Testis (tissue), 3 donors: ENCODE results near the gene PDCD1. TPM values are rescaled to one million over a fixed set of nuclear protein-coding genes. Genes with fewer than 3 reads are reported as not detected.
A peak's percentile ranks its signal among the peaks of the same experiment; 100 is the strongest.

ENCODE experiments used
- DNase-seq: peaks from one replicate; pipeline ENCODE4 v3.0.0-alpha.2; 2019
- H3K27ac ChIP-seq, 2 donors: fragments of 200-600 bp; sonication (generic); one replicate each; pipeline ENCODE4 v1.5.1; 2019
- H3K27me3 ChIP-seq: fragments of 200-600 bp; sonication (generic); one replicate; pipeline ENCODE4 v1.5.1; 2019
- H3K36me3 ChIP-seq: fragments of 200-600 bp; sonication (generic); one replicate; pipeline ENCODE4 v1.5.1; 2017; ENCODE audit warnings: low read depth; ENCODE audit errors: missing control alignments
- H3K4me1 ChIP-seq: fragments of 200-600 bp; sonication (generic); one replicate; pipeline ENCODE4 v1.5.1; 2019
- H3K4me3 ChIP-seq, 2 donors: fragments of 200-600 bp; sonication (generic); one replicate each; pipeline ENCODE4 v1.5.1; 2017 to 2019
- H3K9me3 ChIP-seq: fragments of 200-600 bp; sonication (generic); one replicate; pipeline ENCODE4 v1.5.1; 2017
- POLR2A ChIP-seq: fragments of 450-650 bp; IDR thresholded peaks from one replicate; pipeline ENCODE4 v1.6.1; 2017; ENCODE audit warnings: antibody characterized with exemption, mild to moderate bottlenecking, moderate library complexity
- WGBS, 2 donors: methylation state at CpG; one replicate each; pipeline ENCODE4 v1.1.5; 2018; 5-methylcytosine and 5-hydroxymethylcytosine counted together
- intact Hi-C: fragments of 100-400 bp; cut with DNase I; formaldehyde crosslinking; loops from one replicate; pipeline ENCODE4 v1.15.1; 2023; ENCODE audit warnings: low total_unique reads
- polyA plus RNA-seq: library from polyadenylated mRNA; stranded (reverse); fragments of 350-450 nt; fragmentation: Illumina TruSeq; extraction: RNeasy Lipid Tissue Mini Kit (QIAGEN cat#74804); gene quantifications from one replicate; pipeline ENCODE4 v1.2.3, GENCODE V29; 2014; ENCODE audit warnings: low read depth, low replicate concordance; ENCODE audit not compliant: insufficient read depth
- total RNA-seq, 2 donors: library from RNA; depleted of rRNA; stranded (reverse); fragments of >200 nt; gene quantifications; one replicate each; pipeline ENCODE4 v1.2.3, GENCODE V29; 2016
- TF ChIP-seq, protein P1 (sequence below), 3 experiments: fragments of 450-650 bp in 2 of 3; fragments of 200-600 bp in 1 of 3; sonication (generic) in 1 of 3; IDR thresholded peaks; one replicate each; pipeline ENCODE4 v1.5.1; 2016 to 2019; ENCODE audit warnings: antibody characterized with exemption in 3 of 3, mild to moderate bottlenecking in 2 of 3, moderate library complexity in 1 of 3

The PDCD1 gene
- total and polyA plus RNA-seq, 3 donors from 2014 or later = 0.37 to 0.47 (median 0.39) TPM

DNA sequence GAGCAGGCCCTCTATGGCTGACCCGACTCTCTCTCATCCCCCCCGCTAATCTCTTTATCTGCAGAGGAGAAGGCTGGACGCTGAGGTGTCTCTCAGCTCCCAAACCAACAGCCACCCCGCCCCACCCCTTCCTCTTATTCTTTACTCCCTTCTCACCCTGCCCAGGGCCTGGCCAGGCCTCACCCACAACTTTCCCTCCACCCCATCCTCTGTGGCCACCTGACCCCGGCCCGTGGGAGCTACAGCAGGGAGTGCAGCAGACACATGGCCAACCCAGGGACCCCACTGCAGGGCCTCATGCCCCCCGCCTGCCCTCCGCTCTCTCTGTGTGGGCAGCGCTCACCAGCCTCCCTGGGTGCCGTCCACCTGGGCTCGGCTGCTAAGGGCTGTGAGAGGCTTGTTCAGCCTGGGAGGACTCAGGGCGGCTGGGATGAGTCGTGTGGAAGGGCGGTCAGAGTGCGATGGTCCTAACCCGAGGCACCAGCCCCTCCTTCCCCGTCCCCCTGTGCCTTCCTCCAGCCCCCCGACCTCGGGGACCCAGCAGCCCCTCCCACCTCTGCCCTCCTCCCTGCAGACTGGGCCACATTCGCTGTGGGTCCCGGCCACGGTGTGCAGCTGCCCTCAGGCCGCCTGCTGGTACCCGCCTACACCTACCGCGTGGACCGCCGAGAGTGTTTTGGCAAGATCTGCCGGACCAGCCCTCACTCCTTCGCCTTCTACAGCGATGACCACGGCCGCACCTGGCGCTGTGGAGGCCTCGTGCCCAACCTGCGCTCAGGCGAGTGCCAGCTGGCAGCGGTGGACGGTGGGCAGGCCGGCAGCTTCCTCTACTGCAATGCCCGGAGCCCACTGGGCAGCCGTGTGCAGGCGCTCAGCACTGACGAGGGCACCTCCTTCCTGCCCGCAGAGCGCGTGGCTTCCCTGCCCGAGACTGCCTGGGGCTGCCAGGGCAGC is 42.9 kb downstream of the PDCD1 start:
- no peak overlapping the region for H3K27ac ChIP-seq
- DNase-seq = peak; percentile 14
- no peaks in the 10 kb centered on the region for H3K9me3 ChIP-seq
- intact Hi-C loops = no loop called here
- no peaks in the 10 kb centered on the region for H3K36me3 ChIP-seq
- TF ChIP-seq, protein P1, sequence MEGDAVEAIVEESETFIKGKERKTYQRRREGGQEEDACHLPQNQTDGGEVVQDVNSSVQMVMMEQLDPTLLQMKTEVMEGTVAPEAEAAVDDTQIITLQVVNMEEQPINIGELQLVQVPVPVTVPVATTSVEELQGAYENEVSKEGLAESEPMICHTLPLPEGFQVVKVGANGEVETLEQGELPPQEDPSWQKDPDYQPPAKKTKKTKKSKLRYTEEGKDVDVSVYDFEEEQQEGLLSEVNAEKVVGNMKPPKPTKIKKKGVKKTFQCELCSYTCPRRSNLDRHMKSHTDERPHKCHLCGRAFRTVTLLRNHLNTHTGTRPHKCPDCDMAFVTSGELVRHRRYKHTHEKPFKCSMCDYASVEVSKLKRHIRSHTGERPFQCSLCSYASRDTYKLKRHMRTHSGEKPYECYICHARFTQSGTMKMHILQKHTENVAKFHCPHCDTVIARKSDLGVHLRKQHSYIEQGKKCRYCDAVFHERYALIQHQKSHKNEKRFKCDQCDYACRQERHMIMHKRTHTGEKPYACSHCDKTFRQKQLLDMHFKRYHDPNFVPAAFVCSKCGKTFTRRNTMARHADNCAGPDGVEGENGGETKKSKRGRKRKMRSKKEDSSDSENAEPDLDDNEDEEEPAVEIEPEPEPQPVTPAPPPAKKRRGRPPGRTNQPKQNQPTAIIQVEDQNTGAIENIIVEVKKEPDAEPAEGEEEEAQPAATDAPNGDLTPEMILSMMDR (IDR thresholded peaks at IDR 0.05) = no peak
- TF ChIP-seq POLR2A = no peak
- peaks cover 9% of the 10 kb centered on the region for H3K4me1 ChIP-seq
- 86 to 89% methylated on average over 32 to 48 of the region's 48 CpGs for WGBS, 2 donors
- no peak overlapping the region for H3K4me3 ChIP-seq
- H3K27me3 ChIP-seq = no peaks in the 10 kb centered on the region

DNA sequence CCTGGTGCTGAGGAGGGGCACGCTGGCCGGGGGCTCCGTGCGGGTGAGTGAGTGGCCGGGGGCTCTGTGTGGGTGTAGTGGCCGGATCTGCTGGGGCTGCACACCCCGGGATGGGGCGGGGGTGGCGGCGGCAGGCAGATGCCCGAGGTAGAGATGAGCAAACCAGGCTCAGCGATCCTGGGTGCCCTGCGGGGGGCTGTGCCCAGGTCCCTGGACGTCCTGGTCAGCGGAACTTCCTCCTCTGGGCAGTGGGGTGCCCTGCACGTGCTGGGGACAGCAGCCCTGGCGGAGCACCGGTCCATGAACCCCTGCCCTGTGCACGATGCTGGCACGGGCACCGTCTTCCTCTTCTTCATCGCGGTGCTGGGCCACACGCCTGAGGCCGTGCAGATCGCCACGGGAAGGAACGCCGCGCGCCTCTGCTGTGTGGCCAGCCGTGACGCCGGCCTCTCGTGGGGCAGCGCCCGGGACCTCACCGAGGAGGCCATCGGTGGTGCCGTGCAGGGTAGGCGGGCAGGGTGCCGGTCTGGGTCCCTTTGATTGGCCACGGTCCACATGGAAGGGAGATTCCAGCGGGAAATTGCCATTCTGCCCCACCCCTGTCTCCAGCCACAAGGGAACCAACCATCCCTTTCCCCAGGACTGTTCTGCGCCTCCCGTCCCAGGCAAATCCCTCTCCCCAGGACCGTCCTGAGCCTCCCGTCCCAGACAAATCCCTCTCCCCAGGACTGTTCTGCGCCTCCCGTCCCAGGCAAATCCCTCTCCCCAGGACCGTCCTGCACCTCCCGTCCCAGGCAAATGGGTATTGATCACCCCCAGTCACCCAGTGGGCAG is 43.8 kb downstream of the PDCD1 start:
- intact Hi-C loops = no loop called here
- Histone ChIP-seq H3K36me3 (no peaks in the 10 kb centered on the region), H3K27me3 (no peaks in the 10 kb centered on the region), H3K9me3 (no peaks in the 10 kb centered on the region), H3K4me3 (no peak overlapping the region), H3K4me1 (peaks cover 10% of the 10 kb centered on the region), H3K27ac (no peak overlapping the region)
- DNase-seq = no peak
- 86 to 89% methylated on average over 19 to 47 of the region's 52 CpGs for WGBS, 2 donors
- no peak for TF ChIP-seq POLR2A
- TF ChIP-seq, protein P1 (IDR thresholded peaks at IDR 0.05) = no peak

DNA sequence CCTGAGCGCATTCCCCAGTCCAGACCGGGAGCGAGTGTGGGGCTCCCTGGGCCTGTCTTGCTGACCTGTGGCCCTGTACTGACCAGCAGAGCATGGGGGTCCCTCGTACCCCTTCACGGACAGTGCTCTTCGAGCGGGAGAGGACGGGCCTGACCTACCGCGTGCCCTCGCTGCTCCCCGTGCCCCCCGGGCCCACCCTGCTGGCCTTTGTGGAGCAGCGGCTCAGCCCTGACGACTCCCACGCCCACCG is 44.4 kb downstream of the PDCD1 start:
- H3K4me3 ChIP-seq = no peak overlapping the region
- intact Hi-C loops = no loop called here
- no peaks in the 10 kb centered on the region for H3K27me3 ChIP-seq
- no peak for TF ChIP-seq POLR2A
- TF ChIP-seq, protein P1 (IDR thresholded peaks at IDR 0.05) = no peak
- peaks cover 10% of the 10 kb centered on the region for H3K4me1 ChIP-seq
- 75 to 90% methylated on average over 15 of the region's 17 CpGs for WGBS, 2 donors
- no peaks in the 10 kb centered on the region for H3K9me3 ChIP-seq
- H3K36me3 ChIP-seq = no peaks in the 10 kb centered on the region
- no peak overlapping the region for H3K27ac ChIP-seq
- no peak for DNase-seq

DNA sequence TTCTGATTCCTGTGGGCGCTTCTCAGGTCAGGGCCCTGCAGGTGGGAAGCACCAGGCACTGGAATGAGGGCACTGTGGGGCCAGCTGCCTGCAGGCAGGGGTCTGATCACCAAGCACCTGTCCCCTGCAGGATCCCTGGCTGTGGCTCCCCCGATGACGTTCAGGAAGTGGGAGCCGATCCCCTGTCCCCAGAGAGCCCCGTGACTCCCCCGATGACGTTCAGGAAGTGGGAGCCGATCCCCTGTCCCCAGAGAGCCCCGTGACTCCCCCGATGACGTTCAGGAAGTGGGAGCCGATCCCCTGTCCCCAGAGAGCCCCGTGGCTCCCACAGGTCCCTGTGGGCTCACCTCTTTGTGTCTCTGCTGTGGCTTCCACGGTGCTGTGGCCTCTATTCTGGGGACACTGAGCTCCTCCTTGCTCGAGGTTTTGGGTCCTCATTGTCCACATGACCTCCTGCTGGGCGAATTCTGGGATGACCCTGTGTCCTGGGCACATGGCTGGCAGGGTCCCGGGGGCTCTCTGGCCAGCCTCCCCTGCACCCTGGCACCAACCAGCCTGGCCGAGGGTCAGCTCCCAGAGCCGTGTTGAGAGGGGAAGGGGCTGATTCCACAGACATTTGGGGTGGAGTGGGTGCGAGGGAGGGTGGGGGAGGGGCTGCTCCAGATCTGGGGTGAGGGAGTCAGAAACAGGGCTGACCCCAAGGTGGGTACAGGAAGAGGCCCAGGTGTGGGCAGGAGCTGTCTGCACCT is 44.9 kb downstream of the PDCD1 start:
- H3K27me3 ChIP-seq = no peaks in the 10 kb centered on the region
- H3K4me3 ChIP-seq = no peak overlapping the region
- WGBS, 2 donors = 73 to 83% methylated on average over 13 to 20 of the region's 20 CpGs
- no peaks in the 10 kb centered on the region for H3K36me3 ChIP-seq
- no peak for DNase-seq
- TF ChIP-seq, protein P1 (IDR thresholded peaks at IDR 0.05) = no peak
- no peak for TF ChIP-seq POLR2A
- intact Hi-C loops = no loop called here
- H3K9me3 ChIP-seq = no peaks in the 10 kb centered on the region
- H3K27ac ChIP-seq = no peak overlapping the region
- H3K4me1 ChIP-seq = peaks cover 10% of the 10 kb centered on the region
